ENCODE results near the gene ANGPTL8.

The ANGPTL8 gene

GRCh38 chr19:11269408-11269807, 30.0 kb downstream of the ANGPTL8 start:
- Histone ChIP-seq H3K4me3 (ENCODE audit: severe bottlenecking) (no peak overlapping the region), H3K9me3 (ENCODE audit: severe bottlenecking) (no peaks in the 10 kb centered on the region), H3K4me1 (ENCODE audit: insufficient read depth, poor library complexity, severe bottlenecking) (peaks cover 27% of the 10 kb centered on the region), H3K27ac (ENCODE audit: poor library complexity, severe bottlenecking) (peak overlapping the region; percentile 98), H3K36me3 (ENCODE audit: low read depth) (no peaks in the 10 kb centered on the region), H3K27me3 (ENCODE audit: insufficient read depth, poor library complexity, severe bottlenecking) (no peaks in the 10 kb centered on the region)
- ATAC-seq (ENCODE audit: low read depth) (peak; percentile 46), DNase-seq (ENCODE audit: low spot score) (no peak)
- no peak for TF ChIP-seq CTCF (IDR thresholded peaks at IDR 0.05; ENCODE audit: poor library complexity, severe bottlenecking)

- no peaks in the 10 kb centered on the region for H3K27me3 ChIP-seq (ENCODE audit: insufficient read depth, poor library complexity, severe bottlenecking)
- peaks cover 11% of the 10 kb centered on the region for H3K4me1 ChIP-seq (ENCODE audit: insufficient read depth, poor library complexity, severe bottlenecking)
- no peaks in the 10 kb centered on the region for H3K36me3 ChIP-seq (ENCODE audit: low read depth)
- DNase-seq (ENCODE audit: low spot score) (no peak), ATAC-seq (ENCODE audit: low read depth) (no peak)
- no peaks in the 10 kb centered on the region for H3K9me3 ChIP-seq (ENCODE audit: severe bottlenecking)
- TF ChIP-seq CTCF (IDR thresholded peaks at IDR 0.05; ENCODE audit: poor library complexity, severe bottlenecking), result no peak
- H3K27ac ChIP-seq (ENCODE audit: poor library complexity, severe bottlenecking), result no peak overlapping the region
- no peak overlapping the region for H3K4me3 ChIP-seq (ENCODE audit: severe bottlenecking)
Measured at GRCh38 chr19:11273296-11273695, 33.9 kb downstream of the ANGPTL8 start.

- no peaks in the 10 kb centered on the region for H3K36me3 ChIP-seq (ENCODE audit: low read depth)
- ATAC-seq (ENCODE audit: low read depth) (no peak), DNase-seq (ENCODE audit: low spot score) (no peak)
- peaks cover 11% of the 10 kb centered on the region for H3K4me1 ChIP-seq (ENCODE audit: insufficient read depth, poor library complexity, severe bottlenecking)
- H3K9me3 ChIP-seq (ENCODE audit: severe bottlenecking), result no peaks in the 10 kb centered on the region
- no peak overlapping the region for H3K27ac ChIP-seq (ENCODE audit: poor library complexity, severe bottlenecking)
- TF ChIP-seq CTCF (IDR thresholded peaks at IDR 0.05; ENCODE audit: poor library complexity, severe bottlenecking), result no peak
- no peak overlapping the region for H3K4me3 ChIP-seq (ENCODE audit: severe bottlenecking)
- H3K27me3 ChIP-seq (ENCODE audit: insufficient read depth, poor library complexity, severe bottlenecking), result no peaks in the 10 kb centered on the region
Measured at GRCh38 chr19:11273989-11274388, 34.6 kb downstream of the ANGPTL8 start.

- ATAC-seq (ENCODE audit: low read depth) (no peak), DNase-seq (ENCODE audit: low spot score) (no peak)
- Histone ChIP-seq H3K27me3 (ENCODE audit: insufficient read depth, poor library complexity, severe bottlenecking) (no peaks in the 10 kb centered on the region), H3K36me3 (ENCODE audit: low read depth) (no peaks in the 10 kb centered on the region), H3K27ac (ENCODE audit: poor library complexity, severe bottlenecking) (no peak overlapping the region), H3K4me3 (ENCODE audit: severe bottlenecking) (no peak overlapping the region), H3K4me1 (ENCODE audit: insufficient read depth, poor library complexity, severe bottlenecking) (peaks cover 4% of the 10 kb centered on the region), H3K9me3 (ENCODE audit: severe bottlenecking) (no peaks in the 10 kb centered on the region)
- no peak for TF ChIP-seq CTCF (IDR thresholded peaks at IDR 0.05; ENCODE audit: poor library complexity, severe bottlenecking)
Measured at GRCh38 chr19:11274533-11275086, 35.2 kb downstream of the ANGPTL8 start.

- DNase-seq (ENCODE audit: low spot score), result no peak
- no peak overlapping the region for H3K27ac ChIP-seq (ENCODE audit: poor library complexity, severe bottlenecking)
- H3K36me3 ChIP-seq (ENCODE audit: low read depth), result no peaks in the 10 kb centered on the region
- no peaks in the 10 kb centered on the region for H3K27me3 ChIP-seq (ENCODE audit: insufficient read depth, poor library complexity, severe bottlenecking)
- no peaks in the 10 kb centered on the region for H3K4me1 ChIP-seq (ENCODE audit: insufficient read depth, poor library complexity, severe bottlenecking)
- no peak for TF ChIP-seq CTCF (IDR thresholded peaks at IDR 0.05; ENCODE audit: poor library complexity, severe bottlenecking)
- H3K4me3 ChIP-seq (ENCODE audit: severe bottlenecking), result no peak overlapping the region
- no peak for ATAC-seq (ENCODE audit: low read depth)
- no peaks in the 10 kb centered on the region for H3K9me3 ChIP-seq (ENCODE audit: severe bottlenecking)
Measured at GRCh38 chr19:11278670-11279069, 39.3 kb downstream of the ANGPTL8 start.
